Vagina (tissue), 2 donors: ENCODE data around the gene NOS3. TPM values are rescaled to one million over a fixed set of nuclear protein-coding genes. Genes with fewer than 3 reads are reported as not detected.
A peak's percentile ranks its signal among the peaks of the same experiment; 100 is the strongest.

ENCODE experiments used
- DNase-seq, 2 donors: peaks; one replicate each; pipeline ENCODE4 v3.0.0-alpha.2; 2017; ENCODE audit errors: extremely low spot score in 2 of 2
- H3K27ac ChIP-seq: fragments of 200-600 bp; sonication (generic); one replicate; pipeline ENCODE4 v1.5.1; 2019
- H3K27me3 ChIP-seq: fragments of 200-600 bp; sonication (generic); one replicate; pipeline ENCODE4 v1.5.1; 2019
- H3K36me3 ChIP-seq, 2 donors: fragments of 200-600 bp; sonication (generic); one replicate each; pipeline ENCODE4 v1.5.1; 2017 to 2019
- H3K4me1 ChIP-seq: fragments of 200-600 bp; sonication (generic); one replicate; pipeline ENCODE4 v1.5.1; 2019
- H3K4me3 ChIP-seq, 2 donors: fragments of 200-600 bp; sonication (generic); 1 replicate in 1 of 2; 2 replicates in 1 of 2; pipeline ENCODE4 v1.5.1; 2016 to 2019
- H3K9me3 ChIP-seq: fragments of 200-600 bp; sonication (generic); one replicate; pipeline ENCODE4 v1.5.1; 2019
- CTCF ChIP-seq, 3 experiments: fragments of 450-650 bp in 2 of 3; fragments of 200-600 bp in 1 of 3; sonication (generic) in 1 of 3; IDR thresholded peaks; one replicate each; pipeline ENCODE4 v1.5.1; 2017 to 2019; ENCODE audit warnings: antibody characterized with exemption in 3 of 3, mild to moderate bottlenecking in 2 of 3, moderate library complexity in 2 of 3
- POLR2A ChIP-seq, 2 donors: fragments of 450-650 bp; IDR thresholded peaks; one replicate each; pipeline ENCODE4 v1.6.1; 2017; ENCODE audit warnings: antibody characterized with exemption in 2 of 2, mild to moderate bottlenecking in 2 of 2, moderate library complexity in 2 of 2
- POLR2AphosphoS5 ChIP-seq, 2 donors: sonication (generic); formaldehyde crosslinking; IDR thresholded peaks; one replicate each; pipeline ENCODE4 v1.9.0; 2017; ENCODE audit warnings: antibody characterized with exemption in 2 of 2, mild to moderate bottlenecking in 2 of 2, low read depth in 1 of 2; ENCODE audit not compliant: insufficient read depth in 1 of 2
- intact Hi-C: fragments of 100-400 bp; cut with DNase I; formaldehyde crosslinking; loops from one replicate; pipeline ENCODE4 v1.15.1; 2023
- total RNA-seq: library from RNA; depleted of rRNA; stranded (reverse); fragments of >200 nt; gene quantifications from one replicate; pipeline ENCODE4 v1.2.3, GENCODE V29; 2016

NOS3 gene
- total RNA-seq, 1 donor from 2014 or later, result 22.8 TPM

DNA sequence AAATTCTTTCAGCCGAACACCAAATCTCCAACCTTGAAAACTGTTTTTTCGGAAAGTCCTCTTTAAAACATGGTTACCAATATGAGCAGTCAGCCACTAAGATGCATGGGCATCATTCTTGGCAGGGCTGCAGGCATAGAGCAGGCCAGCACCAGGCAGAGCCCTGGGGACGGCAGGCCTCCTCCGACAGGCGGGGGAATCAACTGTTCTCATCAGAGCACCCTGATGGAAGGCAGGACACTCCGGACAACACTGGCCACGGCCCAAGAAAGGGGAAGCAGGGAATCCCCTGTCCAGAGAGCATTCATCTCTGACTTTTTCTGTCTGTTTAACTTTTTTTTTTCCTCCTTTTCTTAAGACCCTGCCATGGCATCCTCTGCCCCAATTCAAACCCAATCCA lies 1.4 kb upstream of the NOS3 start:
- TF ChIP-seq POLR2AphosphoS5 (IDR thresholded peaks at IDR 0.05; ENCODE audit: insufficient read depth in 1 of 2, low read depth in 1 of 2) (no peak), POLR2A (IDR thresholded peaks at IDR 0.05) (no peak)
- intact Hi-C loops, result loop anchor here (5.0 kb wide), 1 partner anchor 92 kb away; no protein-coding TSS in a partner anchor
- Histone ChIP-seq H3K4me1 (peaks cover 19% of the 10 kb centered on the region), H3K27me3 (no peaks in the 10 kb centered on the region), H3K27ac (no peak overlapping the region), H3K36me3 (no peaks in the 10 kb centered on the region), H3K4me3 (no peak overlapping the region), H3K9me3 (no peaks in the 10 kb centered on the region)
- no peak for DNase-seq

DNA sequence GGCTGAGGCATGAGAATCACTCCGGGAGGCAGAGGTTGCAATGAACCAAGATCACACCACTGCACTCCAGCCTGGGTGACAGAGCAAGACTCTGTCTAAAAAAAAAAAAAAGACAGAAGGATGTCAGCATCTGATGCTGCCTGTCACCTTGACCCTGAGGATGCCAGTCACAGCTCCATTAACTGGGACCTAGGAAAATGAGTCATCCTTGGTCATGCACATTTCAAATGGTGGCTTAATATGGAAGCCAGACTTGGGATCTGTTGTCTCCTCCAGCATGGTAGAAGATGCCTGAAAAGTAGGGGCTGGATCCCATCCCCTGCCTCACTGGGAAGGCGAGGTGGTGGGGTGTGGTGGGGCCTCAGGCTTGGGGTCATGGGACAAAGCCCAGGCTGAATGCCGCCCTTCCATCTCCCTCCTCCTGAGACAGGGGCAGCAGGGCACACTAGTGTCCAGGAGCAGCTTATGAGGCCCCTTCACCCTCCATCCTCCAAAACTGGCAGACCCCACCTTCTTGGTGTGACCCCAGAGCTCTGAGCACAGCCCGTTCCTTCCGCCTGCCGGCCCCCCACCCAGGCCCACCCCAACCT lies 1.3 kb downstream of the NOS3 start:
- Histone ChIP-seq H3K36me3 (no peaks in the 10 kb centered on the region), H3K9me3 (no peaks in the 10 kb centered on the region), H3K4me1 (peaks cover 27% of the 10 kb centered on the region), H3K27ac (peak overlapping the region; percentile 20), H3K27me3 (no peaks in the 10 kb centered on the region), H3K4me3 (no peak overlapping the region)
- no peak for DNase-seq
- TF ChIP-seq POLR2A (IDR thresholded peaks at IDR 0.05) (no peak), POLR2AphosphoS5 (IDR thresholded peaks at IDR 0.05; ENCODE audit: insufficient read depth in 1 of 2, low read depth in 1 of 2) (no peak), CTCF (IDR thresholded peaks at IDR 0.05) (no peak)
- intact Hi-C loops, result no loop called here

- intact Hi-C loops, result no loop called here
Observed at GRCh38 chr7:150992833-150993302, 2.1 kb downstream of the NOS3 start.

GRCh38 chr7:150993511-150993910 lies 2.7 kb downstream of the NOS3 start:
- no peaks in the 10 kb centered on the region for H3K9me3 ChIP-seq
- peak in 1 of 2 donors; percentile 23 for TF ChIP-seq POLR2AphosphoS5 (IDR thresholded peaks at IDR 0.05; ENCODE audit: insufficient read depth in 1 of 2, low read depth in 1 of 2)
- TF ChIP-seq CTCF (IDR thresholded peaks at IDR 0.05), result no peak
- no peak for TF ChIP-seq POLR2A (IDR thresholded peaks at IDR 0.05)
- H3K27me3 ChIP-seq, result no peaks in the 10 kb centered on the region
- H3K36me3 ChIP-seq, result no peaks in the 10 kb centered on the region
- no peak overlapping the region for H3K27ac ChIP-seq
- peaks cover 23% of the 10 kb centered on the region for H3K4me1 ChIP-seq
- intact Hi-C loops, result no loop called here
- no peak for DNase-seq
- peak overlapping the region; percentile 19 to 27 for H3K4me3 ChIP-seq

More at GRCh38 chr7:150992833-150993302, 2.1 kb downstream of the NOS3 start:
- Histone ChIP-seq H3K27me3 (no peaks in the 10 kb centered on the region), H3K4me1 (peaks cover 27% of the 10 kb centered on the region), H3K27ac (peak overlapping the region; percentile 20), H3K4me3 (no peak overlapping the region), H3K9me3 (no peaks in the 10 kb centered on the region), H3K36me3 (no peaks in the 10 kb centered on the region)
- no peak for DNase-seq
- TF ChIP-seq POLR2A (IDR thresholded peaks at IDR 0.05) (no peak), CTCF (IDR thresholded peaks at IDR 0.05) (no peak), POLR2AphosphoS5 (IDR thresholded peaks at IDR 0.05; ENCODE audit: insufficient read depth in 1 of 2, low read depth in 1 of 2) (no peak)

GRCh38 chr7:150994141-150994837 lies 3.5 kb downstream of the NOS3 start:
- H3K4me1 ChIP-seq, result peaks cover 15% of the 10 kb centered on the region
- no peaks in the 10 kb centered on the region for H3K27me3 ChIP-seq
- H3K4me3 ChIP-seq, result peak overlapping the region; percentile 19 to 27
- no peak for TF ChIP-seq POLR2A (IDR thresholded peaks at IDR 0.05)
- no peak for TF ChIP-seq POLR2AphosphoS5 (IDR thresholded peaks at IDR 0.05; ENCODE audit: insufficient read depth in 1 of 2, low read depth in 1 of 2)
- TF ChIP-seq CTCF (IDR thresholded peaks at IDR 0.05), result no peak
- H3K36me3 ChIP-seq, result no peaks in the 10 kb centered on the region
- DNase-seq, result no peak
- intact Hi-C loops, result no loop called here
- no peaks in the 10 kb centered on the region for H3K9me3 ChIP-seq
- H3K27ac ChIP-seq, result no peak overlapping the region
